Suppressor macrophage (primary cell): ENCODE data around the gene GREB1.
A peak's percentile ranks its signal among the peaks of the same experiment; 100 is the strongest.

Experiments
- DNase-seq, 4 experiments: peaks; one replicate each; pipeline ENCODE4 v3.0.0-alpha.2; 2020 to 2022

Gene GREB1

GRCh38 chr2:11513319-11513718 lies 20.5 kb upstream of the GREB1 start:
- DNase-seq: no peak

DNA sequence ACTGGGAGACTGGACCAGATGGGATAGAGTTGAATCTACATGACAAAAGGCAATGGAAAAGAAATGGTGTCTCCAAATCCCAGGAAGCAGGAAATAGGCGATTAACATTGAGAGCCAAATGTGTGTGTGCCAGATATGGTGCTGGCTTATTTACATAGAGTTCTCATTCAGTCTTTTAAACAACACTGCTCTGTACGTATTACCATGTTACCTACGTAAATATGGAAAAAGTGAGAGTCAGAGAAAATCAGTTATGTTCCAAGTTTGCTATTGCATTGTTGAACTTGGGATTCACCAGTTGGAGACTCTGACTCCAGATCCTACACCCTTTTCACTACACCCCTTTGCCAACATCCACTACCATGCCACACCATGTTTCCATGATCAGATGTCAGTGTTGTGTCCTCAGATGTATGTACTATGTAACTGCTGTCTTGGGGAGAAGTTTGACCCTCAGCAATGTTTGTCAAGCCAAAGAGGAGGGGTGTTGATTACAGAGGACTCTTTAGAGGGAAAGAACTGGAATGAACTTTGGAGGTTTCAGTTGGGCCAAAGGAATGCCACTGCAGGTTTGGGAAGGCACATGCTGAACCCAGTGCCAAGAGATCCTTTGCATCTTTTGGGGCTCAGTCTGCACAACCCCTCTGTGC lies 19.6 kb upstream of the GREB1 start:
- DNase-seq: no peak

DNA sequence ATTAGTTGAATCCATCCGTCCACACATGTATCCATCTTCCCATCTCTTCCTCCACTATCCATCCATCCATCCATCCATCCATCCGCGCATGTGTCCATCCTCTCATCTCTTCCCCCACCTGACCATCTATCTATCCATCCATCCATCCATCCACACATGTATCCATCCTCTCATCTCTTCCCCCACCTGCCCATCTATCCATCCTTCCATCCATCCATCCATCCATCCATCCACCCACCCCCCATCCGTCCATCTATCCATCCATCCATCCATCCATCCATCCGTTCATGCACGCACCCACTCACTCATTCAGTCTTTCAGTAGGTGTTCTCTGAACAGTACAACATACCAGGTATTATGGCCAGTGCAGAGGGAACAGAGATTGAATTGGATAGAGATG lies 18.9 kb upstream of the GREB1 start:
- DNase-seq: no peak

DNA sequence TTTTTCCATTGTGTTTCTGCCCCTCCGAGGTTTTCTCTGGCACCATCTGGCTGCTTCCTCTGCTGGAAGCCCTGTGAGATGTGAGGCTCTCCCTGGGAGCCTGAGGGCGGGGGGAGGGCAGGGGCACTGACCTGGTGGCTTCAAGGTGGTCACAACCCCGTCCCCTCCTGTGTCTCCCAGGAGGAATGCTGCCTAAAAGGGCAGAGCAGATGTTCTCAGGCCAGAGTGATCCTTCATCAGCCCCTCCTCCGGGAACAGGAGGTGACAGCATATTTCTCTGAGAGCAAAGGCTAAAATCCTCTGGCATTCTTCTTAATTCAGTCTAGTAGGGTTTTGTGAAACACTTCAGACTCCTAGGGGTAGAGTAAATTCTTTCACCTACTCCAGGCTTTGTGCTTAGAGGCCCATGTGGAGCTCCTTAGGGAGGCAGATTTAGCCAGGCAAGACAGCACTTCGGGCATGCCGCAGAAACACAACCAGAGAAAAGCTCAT lies 18.3 kb upstream of the GREB1 start:
- no peak for DNase-seq

DNA sequence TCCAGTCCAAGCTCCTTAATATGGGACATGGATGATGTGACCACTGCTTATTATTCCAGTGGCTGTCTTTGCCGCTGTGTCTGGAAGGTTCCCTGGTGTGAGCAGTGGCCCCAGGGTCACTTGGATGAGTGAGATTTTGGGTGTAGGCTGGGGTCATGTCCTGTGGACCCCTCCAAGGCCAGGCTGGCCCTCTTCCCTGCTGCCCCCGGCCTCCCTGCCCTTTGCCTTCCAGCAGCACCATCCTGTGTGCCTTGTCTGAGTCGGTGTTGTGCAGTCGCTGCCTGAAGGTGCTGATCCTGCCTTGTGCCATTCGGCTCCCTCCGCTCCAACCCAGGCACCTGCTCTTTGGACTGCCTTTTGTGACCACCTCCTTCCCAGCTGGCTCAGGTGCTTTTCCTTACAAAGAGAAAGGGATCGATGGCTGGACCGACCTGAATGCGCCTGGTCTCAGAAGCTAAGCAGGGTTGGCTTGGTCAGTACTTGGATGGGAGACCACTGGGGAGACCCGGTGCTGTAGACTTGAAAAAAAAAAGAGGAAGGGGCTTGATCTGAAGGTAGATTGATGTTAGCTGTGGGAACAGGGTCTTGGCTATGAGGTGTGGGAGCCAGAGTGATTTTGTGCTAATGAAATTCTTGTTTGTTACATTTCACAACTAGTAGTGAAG lies 16.7 kb upstream of the GREB1 start:
- DNase-seq: no peak

- no peak for DNase-seq
These were observed 15.9 kb upstream of the GREB1 start for GRCh38 chr2:11517906-11518305.

- DNase-seq: no peak
These were observed 13.7 kb upstream of the GREB1 start for GRCh38 chr2:11520092-11520693.

- DNase-seq: no peak
These were observed 12.1 kb upstream of the GREB1 start for GRCh38 chr2:11521775-11522174.

DNA sequence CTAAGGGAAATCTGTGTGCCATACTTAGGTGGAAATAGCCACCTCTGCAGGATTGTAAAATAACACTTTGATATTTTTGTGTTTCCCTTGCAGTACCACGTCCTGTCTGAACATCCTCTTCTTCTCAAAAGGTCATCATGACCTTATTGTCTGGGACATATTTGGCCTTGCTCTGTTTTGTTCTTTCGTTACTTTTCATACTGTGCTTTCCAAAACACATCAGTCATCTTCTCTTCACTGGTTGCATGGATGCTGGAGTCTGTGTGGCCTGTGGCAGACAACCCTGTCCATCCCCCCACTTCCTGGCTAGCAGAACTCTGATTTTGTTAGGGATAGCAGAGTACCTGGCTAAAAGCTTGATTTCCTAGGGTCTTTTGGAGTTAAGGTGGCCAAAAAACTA lies 9.4 kb upstream of the GREB1 start:
- no peak for DNase-seq

DNA sequence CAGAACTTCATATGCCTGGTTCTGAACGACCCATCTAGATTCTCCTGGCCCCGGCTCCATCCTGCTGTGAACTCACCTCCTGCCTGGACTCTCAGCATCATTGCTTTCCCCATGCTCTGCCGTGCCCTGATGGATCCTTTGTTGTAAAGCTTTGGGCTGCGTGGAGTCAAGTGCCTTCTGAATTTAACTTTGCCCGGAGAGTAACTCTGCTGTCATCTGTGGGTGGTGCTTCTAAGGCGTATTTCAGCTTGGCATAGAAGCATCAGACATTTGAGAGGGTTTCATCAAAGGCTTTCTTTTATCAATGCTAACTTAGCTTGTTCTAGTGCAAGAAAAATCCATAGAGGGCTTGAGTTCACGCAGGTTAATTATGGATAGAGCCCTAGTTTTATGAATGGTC lies 8.1 kb upstream of the GREB1 start:
- DNase-seq: no peak

GRCh38 chr2:11527001-11527400 lies 6.8 kb upstream of the GREB1 start:
- DNase-seq: no peak

- no peak for DNase-seq
These were observed 5.6 kb upstream of the GREB1 start for GRCh38 chr2:11528228-11528627.

- no peak for DNase-seq
These were observed 2.9 kb upstream of the GREB1 start for GRCh38 chr2:11530864-11531465.

GRCh38 chr2:11532416-11533055 lies 1.3 kb upstream of the GREB1 start:
- DNase-seq: peak in 1 of 4 experiments; percentile 5

DNA sequence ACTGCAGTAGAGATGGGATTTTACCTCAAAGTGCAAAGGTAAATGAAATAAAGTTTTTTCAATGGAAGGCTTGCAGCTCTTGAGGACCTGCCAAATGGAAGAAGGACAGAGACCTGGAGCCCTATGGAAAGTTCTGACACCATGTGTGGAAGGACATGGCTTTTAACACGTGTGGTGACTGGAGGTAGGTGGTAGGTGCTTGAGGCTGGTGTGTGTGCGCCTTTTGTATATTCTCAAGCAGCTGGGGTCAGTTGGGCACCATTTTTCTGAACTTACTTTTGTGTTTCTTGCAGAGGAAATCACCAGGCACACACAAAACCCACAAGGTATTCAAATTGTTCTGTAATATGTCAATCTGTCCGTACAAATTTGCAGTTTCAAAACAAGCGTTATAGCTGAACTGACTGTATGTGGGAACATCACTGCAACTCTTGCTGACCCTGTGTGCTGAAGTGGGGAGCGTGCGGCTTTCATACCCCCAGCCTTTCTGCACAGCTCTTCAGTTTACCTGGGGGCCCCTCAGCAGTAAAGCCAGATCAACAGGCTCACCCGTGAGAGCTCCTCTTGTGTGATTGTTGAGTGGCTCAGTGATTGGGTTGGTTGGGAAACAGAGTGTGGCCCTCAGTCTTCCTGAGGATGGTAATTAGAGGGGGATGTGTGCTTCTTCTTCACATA lies 363 bp downstream of the GREB1 start:
- no peak for DNase-seq

- peak in 1 of 4 experiments; percentile 14 for DNase-seq
These were observed 1.1 kb downstream of the GREB1 start for GRCh38 chr2:11534746-11535484.

DNA sequence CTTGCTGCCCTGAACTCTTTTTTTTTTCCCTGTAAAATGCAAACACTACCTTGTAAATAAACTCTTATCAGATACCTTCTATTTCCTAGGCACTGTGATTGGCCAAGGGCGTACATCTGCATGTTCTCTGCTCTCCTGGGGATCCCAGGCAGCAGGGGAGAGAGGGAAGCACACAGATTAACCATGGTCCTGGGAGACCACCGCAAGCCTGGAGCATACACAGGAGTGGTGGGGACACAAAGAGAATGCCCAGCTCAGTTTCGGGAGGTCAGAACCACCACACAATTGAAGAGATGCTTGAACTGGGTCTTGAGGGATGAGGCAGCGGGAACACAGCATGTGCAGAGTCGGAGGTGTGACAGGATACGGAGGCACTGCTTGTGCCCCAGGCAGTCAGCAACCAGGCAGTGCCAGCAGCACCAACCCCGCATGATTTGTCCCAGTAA lies 2.1 kb downstream of the GREB1 start:
- no peak for DNase-seq

GRCh38 chr2:11537951-11538350 lies 4.1 kb downstream of the GREB1 start:
- no peak for DNase-seq

DNA sequence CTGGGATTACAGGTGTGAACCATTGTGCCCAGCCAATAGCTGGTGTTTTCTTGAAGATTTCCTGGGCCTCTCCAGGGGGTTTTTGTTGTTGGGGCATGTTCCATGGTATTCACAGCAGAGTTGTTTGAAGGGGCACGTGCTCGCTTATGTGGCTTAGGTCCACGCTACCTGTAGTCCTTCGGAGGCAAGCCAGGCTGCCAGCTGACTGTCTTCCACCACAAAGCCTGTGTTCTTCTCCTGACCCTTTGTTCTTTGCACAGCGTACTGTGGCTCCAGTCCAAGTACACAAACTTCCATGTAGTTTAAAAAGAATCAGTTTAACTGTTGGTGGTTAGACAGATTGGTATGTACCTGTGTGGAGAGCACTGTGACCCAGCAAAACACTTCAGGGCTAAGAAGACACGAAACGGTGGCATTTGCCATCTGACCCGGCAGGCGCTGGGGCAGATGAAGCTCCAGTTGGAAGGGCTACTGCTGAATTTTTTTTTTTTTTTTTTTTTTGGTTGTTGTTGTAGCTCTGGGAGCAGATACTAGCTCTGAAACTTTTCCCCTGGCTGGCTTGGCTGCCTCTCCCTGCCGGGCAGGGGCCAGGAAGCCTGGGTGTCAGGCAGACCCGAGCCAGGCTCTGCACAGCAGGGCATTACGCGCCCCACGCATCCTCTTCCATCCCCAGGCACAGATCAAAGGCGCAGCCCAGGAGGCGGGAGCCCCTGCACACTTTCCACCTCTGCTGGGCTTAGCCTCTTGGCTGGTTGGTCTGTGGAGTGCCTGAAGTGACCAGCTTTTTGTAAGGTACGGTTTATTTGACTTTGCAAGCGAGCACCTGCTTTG lies 5.7 kb downstream of the GREB1 start:
- DNase-seq: no peak

GRCh38 chr2:11540148-11540995 lies 6.5 kb downstream of the GREB1 start:
- no peak for DNase-seq
